MM.1S (cell line): Measurements from ENCODE around the gene NMRAL1.

ENCODE experiments used
- EZH2 ChIP-seq: fragments of 300-600 bp; sonication (generic); optimal IDR thresholded peaks from 2 replicates; pipeline ENCODE3; 2017; ENCODE audit warnings: low read depth, mild to moderate bottlenecking, antibody characterized with exemption, low read length, mixed read lengths
- EZH2phosphoT487 ChIP-seq: fragments of 300-600 bp; sonication (generic); IDR thresholded peaks from 2 replicates; pipeline ENCODE4 v1.6.1; 2018; ENCODE audit warnings: antibody characterized with exemption, low read length
- TF ChIP-seq, protein P1 (sequence below): fragments of 300-600 bp; sonication (generic); IDR thresholded peaks from 2 replicates; pipeline ENCODE4 v1.5.1; 2016; ENCODE audit warnings: antibody characterized with exemption, low read length, mixed read lengths

- TF ChIP-seq, protein P1, sequence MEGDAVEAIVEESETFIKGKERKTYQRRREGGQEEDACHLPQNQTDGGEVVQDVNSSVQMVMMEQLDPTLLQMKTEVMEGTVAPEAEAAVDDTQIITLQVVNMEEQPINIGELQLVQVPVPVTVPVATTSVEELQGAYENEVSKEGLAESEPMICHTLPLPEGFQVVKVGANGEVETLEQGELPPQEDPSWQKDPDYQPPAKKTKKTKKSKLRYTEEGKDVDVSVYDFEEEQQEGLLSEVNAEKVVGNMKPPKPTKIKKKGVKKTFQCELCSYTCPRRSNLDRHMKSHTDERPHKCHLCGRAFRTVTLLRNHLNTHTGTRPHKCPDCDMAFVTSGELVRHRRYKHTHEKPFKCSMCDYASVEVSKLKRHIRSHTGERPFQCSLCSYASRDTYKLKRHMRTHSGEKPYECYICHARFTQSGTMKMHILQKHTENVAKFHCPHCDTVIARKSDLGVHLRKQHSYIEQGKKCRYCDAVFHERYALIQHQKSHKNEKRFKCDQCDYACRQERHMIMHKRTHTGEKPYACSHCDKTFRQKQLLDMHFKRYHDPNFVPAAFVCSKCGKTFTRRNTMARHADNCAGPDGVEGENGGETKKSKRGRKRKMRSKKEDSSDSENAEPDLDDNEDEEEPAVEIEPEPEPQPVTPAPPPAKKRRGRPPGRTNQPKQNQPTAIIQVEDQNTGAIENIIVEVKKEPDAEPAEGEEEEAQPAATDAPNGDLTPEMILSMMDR, result no peak
- TF ChIP-seq EZH2, result no peak
- no peak for TF ChIP-seq EZH2phosphoT487
Measured at GRCh38 chr16:4435337-4436067, 38.9 kb downstream of the NMRAL1 start.
